ENCODE data around the gene TSPO.

DNA sequence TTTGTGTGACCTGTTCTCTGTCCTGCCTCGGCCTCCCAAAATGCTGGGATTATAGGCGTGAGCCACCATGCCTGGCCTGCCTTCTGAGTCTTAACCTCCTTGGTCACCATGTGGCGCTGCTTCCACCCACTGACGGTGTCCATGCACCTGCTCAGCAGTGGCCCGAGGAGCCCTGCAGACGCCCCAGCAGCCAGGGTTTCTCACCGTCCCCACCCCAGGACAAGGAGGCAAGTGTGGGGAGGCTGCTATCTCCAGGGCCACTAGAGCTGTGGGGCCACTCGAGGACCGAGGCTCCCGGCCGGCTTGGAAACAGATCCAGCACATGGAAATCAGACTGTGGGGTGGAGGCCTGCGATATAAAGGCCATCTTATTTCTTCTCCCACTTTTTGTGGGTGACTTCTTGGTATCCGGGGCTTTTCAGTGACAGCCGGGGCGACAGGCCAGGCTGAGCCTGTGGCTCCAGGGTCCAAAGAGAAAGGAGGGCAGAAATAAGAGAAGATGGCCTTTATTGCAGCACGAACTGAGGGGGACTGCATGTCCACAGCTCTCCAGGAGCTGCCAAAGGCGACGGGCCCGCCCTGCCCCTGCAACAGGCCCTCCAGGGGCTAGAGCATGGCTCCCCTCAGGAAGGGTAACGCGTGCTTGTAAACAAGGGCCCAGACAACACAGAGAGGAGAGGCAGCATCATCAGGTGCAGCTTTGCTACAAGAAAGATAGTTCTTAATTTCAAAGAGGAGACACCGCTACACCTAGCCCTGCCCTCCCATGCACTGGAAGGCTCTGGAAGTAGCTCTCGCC, 15.0 kb downstream of the TSPO start:
- TF ChIP-seq NRF1 (IDR thresholded peaks at IDR 0.05; ENCODE audit: low read depth, low read length) (no peak), CTCF (IDR thresholded peaks at IDR 0.05) (no peak), FOSL2 (IDR thresholded peaks at IDR 0.05; ENCODE audit: borderline replicate concordance, low read depth) (no peak), FOXM1 (IDR thresholded peaks at IDR 0.05; ENCODE audit: low read depth) (no peak), RAD21 (IDR thresholded peaks at IDR 0.05; ENCODE audit: low read length) (no peak), POLR2AphosphoS5 (IDR thresholded peaks at IDR 0.05; ENCODE audit: low read depth, low read length) (no peak), JUND (IDR thresholded peaks at IDR 0.05) (no peak), CHD2 (IDR thresholded peaks at IDR 0.05; ENCODE audit: low read length, partially characterized antibody) (no peak), USF2 (IDR thresholded peaks at IDR 0.05; ENCODE audit: borderline replicate concordance, low read depth, low read length) (no peak), FOXJ3 (CRISPR knock-in tag; IDR thresholded peaks at IDR 0.05) (no peak)

Measured in SK-N-SH (cell line).